Gastrocnemius medialis (tissue), 4 donors: ENCODE results near the gene UBAP2L. TPM values are rescaled to one million over a fixed set of nuclear protein-coding genes. Genes with fewer than 3 reads are reported as not detected.

Experiments used
- ATAC-seq, 2 donors: fragments of 150-250 bp; one replicate each; pipeline ENCODE4 v1.9.1; 2016
- DNase-seq, 2 donors: peaks; one replicate each; pipeline ENCODE4 v3.0.0-alpha.2; 2019
- H3K27ac ChIP-seq, 4 donors: fragments of 200-600 bp; sonication (generic); 1 replicate in 1 of 4; 2 replicates in 3 of 4; pipeline ENCODE4 v1.5.1; 2016 to 2018; ENCODE audit warnings: mild to moderate bottlenecking in 2 of 4, moderate library complexity in 1 of 4
- H3K27me3 ChIP-seq, 3 donors: fragments of 200-600 bp; sonication (generic) in 2 of 3; 1 replicate in 1 of 3; 2 replicates in 2 of 3; pipeline versions ENCODE4 v1.5.1 to v1.6.0; 2016 to 2019; ENCODE audit warnings: mild to moderate bottlenecking in 1 of 3, moderate library complexity in 1 of 3
- H3K36me3 ChIP-seq, 2 donors: fragments of 200-600 bp; sonication (generic) in 1 of 2; one replicate each; pipeline ENCODE4 v1.5.1; 2017 to 2018
- H3K4me1 ChIP-seq, 2 donors: fragments of 200-600 bp; sonication (generic) in 1 of 2; one replicate each; pipeline ENCODE4 v1.5.1; 2016 to 2017; ENCODE audit warnings: mild to moderate bottlenecking in 2 of 2
- H3K4me3 ChIP-seq, 4 donors: fragments of 200-600 bp; sonication (generic) in 3 of 4; 1 replicate in 1 of 4; 2 replicates in 3 of 4; pipeline ENCODE4 v1.5.1; 2016 to 2019; ENCODE audit warnings: mild to moderate bottlenecking in 2 of 4
- H3K9me3 ChIP-seq, 3 donors: fragments of 200-600 bp; sonication (generic) in 2 of 3; 1 replicate in 1 of 3; 2 replicates in 2 of 3; pipeline ENCODE4 v1.5.1; 2016 to 2019
- POLR2A ChIP-seq, 2 donors: fragments of 450-650 bp; IDR thresholded peaks; one replicate each; pipeline ENCODE4 v1.6.1; 2017; ENCODE audit warnings: antibody characterized with exemption in 2 of 2, mild to moderate bottlenecking in 2 of 2, moderate library complexity in 2 of 2
- in situ Hi-C, 4 donors: fragments of 200-750 bp; cut with MboI; loops; one replicate each; pipeline versions ENCODE4 v1.15.0 to v1.8.0; 2017; ENCODE audit warnings: low sequenced_read_pairs in 4 of 4
- intact Hi-C: fragments of 100-400 bp; cut with DNase I; formaldehyde crosslinking; loops from one replicate; pipeline ENCODE4 v1.15.1; 2023; ENCODE audit warnings: low total_unique reads
- total RNA-seq, 4 donors: library from RNA; depleted of rRNA; stranded (reverse); fragments of >200 nt; gene quantifications; one replicate each; pipeline versions ENCODE4 v1.1.0 to v1.2.3, GENCODE V29; 2016
- TF ChIP-seq, protein P1 (sequence below), 5 experiments: fragments of 450-650 bp in 3 of 5; fragments of 200-600 bp in 2 of 5; sonication (generic) in 2 of 5; IDR thresholded peaks in 4 of 5; conservative IDR thresholded peaks in 1 of 5; 1 replicate in 4 of 5; 2 replicates in 1 of 5; pipeline ENCODE4 v1.5.1; 2016 to 2019; ENCODE audit warnings: antibody characterized with exemption in 5 of 5, mild to moderate bottlenecking in 3 of 5, moderate library complexity in 3 of 5

UBAP2L gene
- total RNA-seq, 4 donors from 2014 or later: 38.5 to 72.8 (median 50.8) TPM

DNA sequence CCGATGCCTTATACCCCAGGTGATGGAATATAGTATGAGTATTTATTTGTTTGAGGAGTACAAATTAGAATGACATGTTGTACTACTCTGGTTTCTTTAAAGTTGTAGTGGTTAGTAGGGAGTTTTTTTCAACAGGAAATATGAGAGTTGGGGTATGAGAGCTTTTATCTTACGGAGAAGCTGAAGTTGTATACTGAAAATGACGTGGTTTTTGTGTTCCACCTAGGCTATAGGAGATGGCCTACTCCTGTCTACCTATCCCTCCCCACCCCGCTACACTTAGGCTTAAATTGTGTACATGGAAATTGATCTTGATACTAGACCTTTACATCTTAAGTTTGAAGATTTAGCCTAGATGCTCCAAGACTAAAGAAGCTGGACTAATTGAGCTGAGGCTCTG is 44.8 kb downstream of the UBAP2L start:
- intact Hi-C loops: no loop called here

DNA sequence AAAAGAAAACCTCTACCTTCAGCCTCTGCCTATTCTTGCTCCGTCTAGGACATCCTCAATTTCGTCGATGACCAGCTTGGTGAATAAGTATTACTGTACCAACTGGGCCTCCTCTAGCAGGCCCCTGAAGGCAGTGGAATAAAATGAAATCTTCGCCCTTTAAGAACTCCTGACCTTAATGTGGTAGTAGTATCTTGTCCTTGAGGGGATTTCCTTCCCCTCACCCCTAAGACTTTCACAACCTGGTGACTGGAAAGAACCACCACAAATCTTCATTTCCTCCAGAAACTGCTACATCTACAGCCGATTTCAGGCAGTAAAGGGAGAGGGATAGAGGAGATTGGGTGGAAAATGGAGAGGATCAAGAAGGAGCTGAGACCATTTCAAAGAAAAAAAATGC is 50.1 kb downstream of the UBAP2L start:
- in situ Hi-C loops: loop anchor here in 3 of 4 donors (10.0 to 25.0 kb wide), 5 partner anchors 46 to 1391 kb away; partner anchors contain the start of genes TPM3 (in 2 of the 3), RPS27 (in 1 of the 3) and UBAP2L (in 1 of the 3)
- TF ChIP-seq, protein P1, sequence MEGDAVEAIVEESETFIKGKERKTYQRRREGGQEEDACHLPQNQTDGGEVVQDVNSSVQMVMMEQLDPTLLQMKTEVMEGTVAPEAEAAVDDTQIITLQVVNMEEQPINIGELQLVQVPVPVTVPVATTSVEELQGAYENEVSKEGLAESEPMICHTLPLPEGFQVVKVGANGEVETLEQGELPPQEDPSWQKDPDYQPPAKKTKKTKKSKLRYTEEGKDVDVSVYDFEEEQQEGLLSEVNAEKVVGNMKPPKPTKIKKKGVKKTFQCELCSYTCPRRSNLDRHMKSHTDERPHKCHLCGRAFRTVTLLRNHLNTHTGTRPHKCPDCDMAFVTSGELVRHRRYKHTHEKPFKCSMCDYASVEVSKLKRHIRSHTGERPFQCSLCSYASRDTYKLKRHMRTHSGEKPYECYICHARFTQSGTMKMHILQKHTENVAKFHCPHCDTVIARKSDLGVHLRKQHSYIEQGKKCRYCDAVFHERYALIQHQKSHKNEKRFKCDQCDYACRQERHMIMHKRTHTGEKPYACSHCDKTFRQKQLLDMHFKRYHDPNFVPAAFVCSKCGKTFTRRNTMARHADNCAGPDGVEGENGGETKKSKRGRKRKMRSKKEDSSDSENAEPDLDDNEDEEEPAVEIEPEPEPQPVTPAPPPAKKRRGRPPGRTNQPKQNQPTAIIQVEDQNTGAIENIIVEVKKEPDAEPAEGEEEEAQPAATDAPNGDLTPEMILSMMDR (IDR thresholded peaks at IDR 0.05 in 4 of 5, conservative IDR thresholded peaks at IDR 0.05 in 1 of 5): no peak
- TF ChIP-seq POLR2A (IDR thresholded peaks at IDR 0.05): no peak
- H3K27ac ChIP-seq: no peak overlapping the region
- peaks cover 0 to 56% of the 10 kb centered on the region in 2 donors for H3K36me3 ChIP-seq
- intact Hi-C loops: loop anchor here (5.0 to 10.0 kb wide), 3 partner anchors 46 to 474 kb away; partner anchors contain the start of genes RPS27 and UBAP2L
- DNase-seq: no peak
- no peak overlapping the region for H3K4me3 ChIP-seq
- no peaks in the 10 kb centered on the region for H3K27me3 ChIP-seq
- no peaks in the 10 kb centered on the region for H3K9me3 ChIP-seq
- peaks cover 7 to 11% of the 10 kb centered on the region in 2 donors for H3K4me1 ChIP-seq
- ATAC-seq: no peak

More for the DNA sequence above, 44.8 kb downstream of the UBAP2L start:
- Histone ChIP-seq H3K36me3 (peaks cover 0 to 84% of the 10 kb centered on the region in 2 donors), H3K9me3 (no peaks in the 10 kb centered on the region), H3K4me3 (no peak overlapping the region), H3K4me1 (no peaks in the 10 kb centered on the region), H3K27me3 (no peaks in the 10 kb centered on the region), H3K27ac (no peak overlapping the region)
- in situ Hi-C loops: loop anchor here in 1 of 4 donors (25.0 kb wide), 1 partner anchor 1397 kb away; no protein-coding TSS in a partner anchor
- TF ChIP-seq POLR2A (IDR thresholded peaks at IDR 0.05): no peak
- TF ChIP-seq, protein P1 (IDR thresholded peaks at IDR 0.05 in 4 of 5, conservative IDR thresholded peaks at IDR 0.05 in 1 of 5): no peak
- DNase-seq: no peak
- no peak for ATAC-seq

DNA sequence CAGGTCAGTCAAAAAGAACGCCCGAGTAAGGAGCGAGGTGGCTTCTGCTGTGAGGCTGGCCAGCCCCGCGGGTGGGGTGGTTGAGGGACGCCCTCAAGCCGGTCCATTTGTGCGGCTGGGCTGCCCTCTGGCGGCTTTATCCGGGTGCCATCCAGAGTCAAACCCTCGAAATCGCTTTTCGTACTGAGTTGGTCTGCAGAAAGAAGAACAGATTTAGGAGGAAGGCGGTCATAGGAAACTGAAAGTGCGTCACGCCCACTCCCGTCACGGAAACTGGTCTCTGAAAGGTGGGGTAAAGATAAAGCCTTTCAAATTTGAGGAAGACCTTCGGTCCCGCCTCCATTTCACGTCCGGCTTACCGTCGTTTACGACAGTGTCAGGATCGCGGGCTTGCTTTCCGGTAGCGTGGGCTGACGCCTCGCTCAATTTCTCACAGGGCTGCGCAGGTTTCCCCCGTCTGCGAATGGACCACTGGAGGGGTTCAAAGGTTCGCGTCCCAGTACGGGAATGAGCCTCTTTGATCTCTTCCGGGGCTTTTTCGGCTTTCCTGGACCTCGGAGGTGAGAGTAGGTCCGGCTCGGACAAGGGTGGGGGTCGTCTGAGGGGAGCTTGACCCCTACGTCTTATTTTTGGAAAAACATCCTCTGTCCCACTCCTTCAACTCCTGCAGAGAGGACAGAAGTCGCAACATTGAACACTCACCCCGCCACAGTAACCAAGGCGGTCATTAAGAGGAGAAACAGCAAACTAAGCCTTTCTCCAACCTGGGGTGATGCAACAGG is 51.7 kb downstream of the UBAP2L start, which contains the start of gene HAX1:
Gene HAX1 (plus strand): TSS at position 413 of the 782 bp plus-strand sequence. CDS start 95 bp downstream, at position 508.
- peak; percentile 88 to 92 for ATAC-seq
- TF ChIP-seq, protein P1 (IDR thresholded peaks at IDR 0.05 in 4 of 5, conservative IDR thresholded peaks at IDR 0.05 in 1 of 5): peak; percentile 82 to 94 (median 87)
- TF ChIP-seq POLR2A (IDR thresholded peaks at IDR 0.05): peak; percentile 52 to 59
- Histone ChIP-seq H3K27ac (peak within 1 kb of the TSS; percentile 87 to 93 (median 90)), H3K9me3 (no peaks in the 10 kb centered on the region), H3K36me3 (peaks cover 0 to 48% of the 10 kb centered on the region in 2 donors), H3K27me3 (no peaks in the 10 kb centered on the region), H3K4me3 (peak within 1 kb of the TSS; percentile 75 to 98 (median 84)), H3K4me1 (peaks cover 7 to 11% of the 10 kb centered on the region in 2 donors)
- in situ Hi-C loops (loop anchor here in 3 of 4 donors (10.0 to 25.0 kb wide), 5 partner anchors 48 to 1390 kb away; partner anchors contain the start of genes TPM3 (in 2 of the 3), RPS27 (in 1 of the 3) and UBAP2L (in 1 of the 3)), intact Hi-C loops (loop anchor here (1.0 to 10.0 kb wide), 5 partner anchors 48 to 475 kb away; partner anchors contain the start of genes RPS27 and UBAP2L)
- peak; percentile 82 to 90 for DNase-seq

DNA sequence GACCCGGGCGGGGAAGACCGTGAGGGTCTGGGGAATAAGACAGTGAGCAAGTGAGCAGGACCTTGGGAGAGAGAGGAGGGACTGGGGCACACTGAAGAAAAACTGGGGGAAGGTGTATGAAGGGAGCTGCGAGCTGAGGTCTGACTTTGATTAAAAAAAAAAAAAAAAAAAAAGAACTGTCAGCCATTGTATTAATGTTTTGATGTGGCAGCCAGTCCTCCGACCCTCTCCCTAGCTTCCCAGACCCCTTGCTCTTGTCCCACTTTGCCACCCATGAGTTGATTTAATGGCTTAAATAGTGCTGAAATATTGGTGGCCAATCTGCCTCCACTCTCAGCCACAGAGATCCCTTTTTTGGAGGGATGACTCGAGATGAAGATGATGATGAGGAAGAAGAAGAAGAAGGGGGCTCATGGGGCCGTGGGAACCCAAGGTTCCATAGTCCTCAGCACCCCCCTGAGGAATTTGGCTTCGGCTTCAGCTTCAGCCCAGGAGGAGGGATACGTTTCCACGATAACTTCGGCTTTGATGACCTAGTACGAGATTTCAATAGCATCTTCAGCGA is 52.3 kb downstream of the UBAP2L start:
- intact Hi-C loops (loop anchor here (1.0 to 10.0 kb wide), 5 partner anchors 48 to 476 kb away; partner anchors contain the start of genes RPS27 and UBAP2L), in situ Hi-C loops (loop anchor here in 3 of 4 donors (10.0 to 25.0 kb wide), 5 partner anchors 48 to 1389 kb away; partner anchors contain the start of genes TPM3 (in 2 of the 3), RPS27 (in 1 of the 3) and UBAP2L (in 1 of the 3))
- Histone ChIP-seq H3K4me3 (peak overlapping the region; percentile 75 to 98 (median 84)), H3K27me3 (no peaks in the 10 kb centered on the region), H3K36me3 (peaks cover 0 to 46% of the 10 kb centered on the region in 2 donors), H3K27ac (peak overlapping the region; percentile 87 to 93 (median 90)), H3K4me1 (peaks cover 7 to 11% of the 10 kb centered on the region in 2 donors), H3K9me3 (no peaks in the 10 kb centered on the region)
- ATAC-seq (no peak), DNase-seq (no peak)
- TF ChIP-seq POLR2A (IDR thresholded peaks at IDR 0.05): no peak
- TF ChIP-seq, protein P1 (IDR thresholded peaks at IDR 0.05 in 4 of 5, conservative IDR thresholded peaks at IDR 0.05 in 1 of 5): no peak
